ENCODE data around the gene NANOS3.

DNA sequence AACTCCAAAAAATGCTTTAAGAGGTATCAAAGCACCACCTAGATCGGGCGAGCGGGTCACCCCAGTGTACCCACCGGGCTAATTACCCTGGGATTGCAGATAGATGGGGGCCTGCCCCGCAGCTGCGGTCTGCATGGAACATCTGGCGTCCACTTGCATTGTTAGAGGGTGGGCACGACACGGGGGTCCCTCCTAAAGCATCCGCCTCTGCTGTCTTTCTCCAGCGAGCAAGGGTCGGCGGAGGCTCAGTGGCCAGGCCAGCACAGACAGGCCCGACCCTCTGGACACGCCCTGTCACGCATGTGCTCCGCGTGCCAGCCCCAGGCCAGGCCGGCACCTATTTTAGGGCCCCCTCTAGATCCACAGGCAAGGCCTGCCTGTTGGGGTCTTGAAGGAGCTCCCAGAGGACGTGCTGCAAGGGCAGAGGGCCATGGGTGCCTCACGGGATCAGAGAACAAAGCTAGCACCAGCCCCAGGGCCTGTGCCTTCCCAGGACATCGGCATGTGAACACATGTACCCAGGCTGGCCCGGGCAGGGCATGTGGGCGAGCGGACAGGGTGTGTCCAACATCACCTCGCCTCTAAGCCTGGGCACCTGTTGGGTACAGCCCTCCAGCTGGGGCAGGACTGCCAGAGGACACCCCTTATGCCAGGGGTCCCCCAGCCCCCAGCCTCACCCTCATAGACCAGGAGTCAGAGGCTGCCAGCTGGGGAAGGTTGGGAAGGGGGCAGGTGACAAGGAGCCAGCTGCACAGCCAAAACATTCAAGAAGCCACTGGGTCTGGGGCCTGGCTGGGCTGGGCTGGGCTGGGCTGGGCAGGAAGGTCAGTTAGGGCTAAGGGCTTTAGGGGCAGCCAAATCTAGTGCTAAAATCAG lies 35.6 kb upstream of the NANOS3 start:
- no peak for TF ChIP-seq CTCF (IDR thresholded peaks at IDR 0.05; ENCODE audit: insufficient read depth, low read depth, low read length)
- no peak for TF ChIP-seq EZH2 (IDR thresholded peaks at IDR 0.05; ENCODE audit: insufficient read depth, low read length)
